Tongue (tissue), 2 donors: Measurements from ENCODE around the gene DCAF5. TPM values are rescaled to one million over a fixed set of nuclear protein-coding genes. Genes with fewer than 3 reads are reported as not detected.
A peak's percentile ranks its signal among the peaks of the same experiment; 100 is the strongest.

ENCODE experiments used
- DNase-seq: peaks from one replicate; pipeline ENCODE4 v3.0.0-alpha.2; 2015
- total RNA-seq: library from RNA; depleted of rRNA; stranded (reverse); fragments of >200 nt; gene quantifications from one replicate; pipeline ENCODE4 v1.2.3, GENCODE V29; 2014

Gene DCAF5
- total RNA-seq, 1 donor from 2014 or later, result 34.3 TPM

DNA sequence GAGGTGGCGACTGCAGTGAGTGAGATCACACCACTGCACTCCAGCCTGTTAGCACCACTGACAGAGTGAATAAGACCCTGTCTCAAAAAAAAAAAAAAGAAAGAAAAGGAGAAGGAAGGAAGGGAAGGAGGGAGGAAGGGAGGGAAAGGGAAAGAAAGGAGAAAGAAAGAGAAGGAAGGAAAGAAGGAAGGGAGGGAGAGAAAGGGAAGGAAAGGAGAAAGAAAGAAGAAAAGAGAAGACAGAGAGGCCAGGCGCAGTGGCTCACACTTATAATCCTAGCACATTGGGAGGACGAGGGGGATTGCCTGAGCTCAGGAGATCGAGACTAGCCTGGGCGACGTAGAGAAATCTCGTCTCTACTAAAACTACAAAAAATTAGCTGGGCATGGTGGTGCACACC lies 13.2 kb downstream of the DCAF5 start:
- DNase-seq, result no peak

- DNase-seq, result peak; percentile 67
These were observed 14.9 kb downstream of the DCAF5 start for GRCh38 chr14:69137843-69138535.

- DNase-seq, result peak; percentile 49
These were observed 15.5 kb downstream of the DCAF5 start for GRCh38 chr14:69137416-69137815.

DNA sequence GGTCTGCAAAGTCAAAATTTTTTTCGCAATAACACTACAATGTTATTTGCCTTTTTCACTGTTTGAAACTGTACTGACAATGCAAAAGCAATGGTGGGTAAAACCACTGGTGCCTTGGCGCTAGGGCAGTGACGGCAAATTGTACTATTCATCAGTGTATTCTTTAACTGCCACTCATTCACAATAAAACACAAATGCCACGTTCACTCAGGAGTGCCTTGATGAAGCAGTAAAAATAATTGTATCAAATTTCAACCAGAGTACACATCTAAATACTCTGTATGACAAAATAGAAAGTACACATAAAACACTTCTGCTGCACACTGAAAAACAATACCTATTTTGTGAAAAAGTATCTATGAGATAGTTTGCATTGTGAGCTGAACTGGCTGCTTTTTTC lies 17.8 kb downstream of the DCAF5 start:
- DNase-seq, result no peak

GRCh38 chr14:69133206-69134125 lies 19.5 kb downstream of the DCAF5 start:
- no peak for DNase-seq

GRCh38 chr14:69132513-69133181 lies 20.3 kb downstream of the DCAF5 start:
- DNase-seq, result no peak

DNA sequence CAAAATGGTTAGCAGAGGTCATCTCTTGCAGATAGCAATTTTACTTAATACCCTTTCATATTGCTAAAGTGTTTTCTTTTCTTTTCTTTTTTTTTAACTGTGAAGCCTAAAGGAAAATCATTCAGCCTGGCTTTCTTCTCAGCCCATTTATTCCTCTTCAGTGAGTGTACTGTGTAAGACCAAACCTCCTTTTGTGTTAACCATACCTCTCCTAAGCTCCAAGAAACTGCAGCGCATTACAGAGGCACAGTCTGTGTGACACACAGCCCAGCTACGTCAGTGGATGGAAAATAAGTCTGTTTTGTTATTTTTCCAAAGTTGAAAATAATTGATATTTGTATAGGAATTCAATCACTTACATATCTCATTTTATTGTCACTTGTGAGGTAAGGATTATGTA lies 21.7 kb downstream of the DCAF5 start:
- no peak for DNase-seq

DNA sequence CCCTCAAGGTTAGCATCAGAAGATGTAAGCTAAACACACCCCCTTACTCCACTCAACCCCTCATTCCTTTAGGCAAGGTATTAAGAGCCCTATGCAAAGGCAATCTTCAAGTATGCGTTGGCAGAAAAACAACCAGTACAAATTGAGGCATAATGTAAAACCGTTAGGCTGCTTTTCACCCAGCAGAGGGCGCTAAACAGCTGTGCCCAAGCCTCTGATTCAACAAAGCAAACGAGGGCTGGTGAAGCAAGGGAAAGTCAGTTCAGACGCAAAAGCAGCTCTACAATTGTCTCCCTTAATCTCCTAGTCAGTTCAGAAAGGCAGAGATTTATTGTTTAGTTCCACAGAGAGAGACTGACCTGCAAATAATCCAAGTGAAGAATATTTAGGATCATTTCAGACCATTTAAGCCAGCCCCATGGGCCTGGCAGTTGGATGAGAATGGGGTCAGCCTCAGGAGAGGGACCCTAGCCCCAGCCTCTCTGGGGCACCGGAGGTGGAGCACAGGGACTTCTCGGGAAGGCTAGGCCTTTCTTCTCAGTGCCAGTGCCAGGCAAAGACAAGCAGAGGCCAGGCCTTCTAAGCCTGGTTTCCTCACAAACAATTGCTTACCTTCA lies 23.5 kb downstream of the DCAF5 start:
- peak; percentile 92 for DNase-seq

- no peak for DNase-seq
These were observed 34.6 kb downstream of the DCAF5 start for GRCh38 chr14:69118305-69118704.

DNA sequence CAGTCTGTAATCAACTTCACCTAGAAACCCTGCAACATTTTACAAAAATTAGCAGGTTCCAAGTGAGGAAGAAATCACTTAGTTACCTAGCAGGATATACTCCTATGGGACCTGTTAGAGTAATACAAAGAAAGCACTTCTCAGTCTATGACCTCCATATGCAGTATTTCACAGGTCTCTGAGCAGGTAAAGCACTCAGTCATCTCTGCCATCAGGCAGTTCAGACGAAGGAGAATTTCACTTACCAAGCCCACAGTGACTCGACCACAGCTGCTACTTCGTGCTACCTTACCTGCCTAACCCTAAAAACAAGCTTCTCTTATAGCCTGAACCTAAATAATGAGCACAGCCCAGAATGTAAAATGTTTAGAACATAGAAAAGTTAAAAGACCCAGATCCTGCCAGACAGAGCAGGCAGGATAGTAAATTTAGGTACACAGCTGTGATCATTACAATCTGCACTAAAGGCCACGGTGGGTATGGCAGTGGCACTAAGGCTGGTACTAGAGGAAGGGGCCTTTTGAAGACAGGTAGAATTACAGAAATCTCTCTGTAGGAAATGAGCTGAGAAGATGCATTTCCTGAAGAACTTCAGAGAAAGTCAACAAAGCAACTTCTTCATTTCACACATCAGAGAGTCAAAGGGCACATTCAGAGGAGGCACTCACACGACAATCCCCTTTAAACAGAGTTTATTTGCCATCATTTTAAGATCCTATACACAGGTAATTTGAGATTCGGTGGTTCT lies 35.7 kb downstream of the DCAF5 start:
- DNase-seq, result no peak

DNA sequence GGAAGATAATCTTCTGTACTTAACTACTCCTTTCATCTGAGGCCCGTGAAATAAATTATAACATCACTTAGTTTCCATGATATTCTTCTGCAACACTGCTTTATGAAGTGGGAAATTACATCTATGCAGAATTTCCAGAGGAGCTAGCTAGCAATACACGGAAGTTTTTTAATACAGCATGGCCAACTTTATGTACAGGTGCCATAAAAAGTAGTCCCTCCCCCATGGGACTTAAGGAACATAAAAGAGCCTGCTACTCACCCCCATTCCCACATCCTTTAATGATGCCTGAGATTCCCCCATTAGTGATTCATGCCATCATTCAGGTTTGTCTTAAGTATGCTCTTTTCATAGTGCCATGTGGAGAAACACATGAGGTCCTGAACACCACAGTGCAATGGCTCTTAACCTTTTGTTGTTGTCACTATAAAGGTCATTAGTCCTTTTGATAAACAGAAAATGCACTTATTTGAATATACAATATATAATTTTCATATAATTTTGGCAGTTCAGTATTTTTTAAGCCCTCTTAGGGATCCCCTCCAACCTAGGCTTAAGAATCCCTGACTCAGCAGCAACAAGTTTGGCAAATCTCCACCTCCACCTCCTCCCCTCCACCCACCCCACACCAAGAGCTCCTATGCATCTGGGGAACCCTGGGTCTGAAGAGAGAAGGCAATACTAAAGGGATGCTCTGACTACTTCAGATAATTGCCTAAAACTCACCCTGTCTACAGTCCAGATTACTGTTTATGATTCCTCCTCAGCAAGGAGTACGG lies 37.3 kb downstream of the DCAF5 start:
- DNase-seq, result no peak

GRCh38 chr14:69114763-69115162 lies 38.2 kb downstream of the DCAF5 start:
- DNase-seq, result no peak

DNA sequence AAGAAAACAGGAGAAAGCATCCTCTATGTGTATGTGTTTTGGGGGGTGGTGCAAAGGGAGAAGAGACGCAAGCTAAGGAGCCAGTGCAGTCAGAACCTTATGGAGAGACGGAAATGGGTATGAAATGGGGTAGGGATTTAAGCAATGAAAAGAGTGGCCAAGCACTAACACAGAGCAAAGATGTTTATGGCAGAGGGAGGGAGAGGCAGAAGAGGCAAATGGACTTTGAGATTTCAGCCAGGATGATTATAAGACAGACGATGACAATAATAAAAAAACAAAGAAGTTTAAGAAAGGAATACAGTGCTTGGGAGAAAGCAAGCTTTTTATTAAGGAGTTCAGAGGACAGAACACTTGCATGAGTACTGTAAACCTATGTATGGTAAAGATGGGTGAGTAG lies 44.6 kb downstream of the DCAF5 start:
- no peak for DNase-seq

GRCh38 chr14:69107407-69108003 lies 45.4 kb downstream of the DCAF5 start:
- DNase-seq, result peak; percentile 78

- DNase-seq, result no peak
These were observed 46.5 kb downstream of the DCAF5 start for GRCh38 chr14:69106451-69106850.

- no peak for DNase-seq
These were observed 47.6 kb downstream of the DCAF5 start for GRCh38 chr14:69105326-69105725.

DNA sequence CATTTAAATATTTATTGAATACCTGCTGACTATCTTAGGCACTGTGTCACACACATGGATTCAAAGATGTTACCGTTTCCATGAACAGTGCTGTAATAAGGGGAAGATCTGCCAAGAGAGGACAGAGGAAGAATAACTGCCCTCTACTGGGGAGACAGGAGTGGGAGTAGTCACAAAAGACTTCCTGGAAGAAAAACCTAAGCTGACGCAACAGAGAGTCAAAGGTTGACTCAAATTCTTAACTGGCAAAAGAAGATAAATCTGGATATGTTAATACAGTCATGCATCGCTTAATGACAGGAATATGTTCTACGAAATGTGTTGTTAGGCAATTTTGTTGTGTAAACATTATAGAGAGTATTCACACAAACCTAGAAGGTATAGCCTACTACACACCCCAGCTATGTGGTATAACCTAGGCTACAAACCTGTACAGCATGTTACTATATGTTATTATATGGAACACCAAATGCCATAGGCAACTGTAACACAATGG lies 51.5 kb downstream of the DCAF5 start:
- DNase-seq, result peak; percentile 52

DNA sequence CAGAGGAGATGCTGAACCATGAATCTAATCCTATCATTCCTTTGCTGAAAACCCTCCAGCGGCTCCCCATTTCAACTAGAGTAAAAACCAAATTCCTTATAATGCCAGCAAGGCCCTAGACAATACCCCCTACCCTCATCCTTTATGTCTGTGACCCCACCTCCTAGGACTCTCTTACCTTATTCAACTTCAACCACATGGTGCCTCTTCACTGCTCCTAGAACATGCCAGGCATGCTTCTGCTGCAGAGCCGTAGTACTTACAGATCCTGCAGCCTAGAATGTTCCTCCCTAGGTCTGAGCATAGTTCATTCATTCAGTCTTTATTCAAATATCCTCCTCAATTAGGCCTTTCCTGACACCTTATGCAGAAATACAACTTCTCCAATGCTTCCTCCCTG lies 54.9 kb downstream of the DCAF5 start:
- no peak for DNase-seq

GRCh38 chr14:69096781-69097475 lies 56.0 kb downstream of the DCAF5 start:
- DNase-seq, result no peak

DNA sequence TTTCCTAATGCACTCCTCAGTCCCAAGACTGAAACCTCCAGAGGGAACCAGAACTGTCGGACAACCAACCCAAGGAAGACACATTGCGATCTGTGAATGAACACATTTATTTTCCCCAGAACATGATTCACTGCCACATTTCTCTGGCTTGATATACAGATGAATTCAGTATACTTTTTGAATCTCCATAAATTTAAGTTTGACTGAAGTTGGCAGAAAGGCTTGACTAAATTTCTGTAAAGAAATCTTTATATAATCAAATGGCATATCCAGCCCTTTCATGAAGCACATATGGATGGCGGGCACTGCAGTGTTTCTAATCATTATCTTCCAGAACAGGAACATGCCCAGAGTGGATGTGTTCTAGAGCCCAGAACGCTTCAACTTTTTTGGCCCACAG lies 56.7 kb downstream of the DCAF5 start:
- DNase-seq, result no peak
